Measurements from ENCODE around the gene ATP2B1.

ATP2B1 gene

GRCh38 chr12:89546151-89546550, 162.5 kb downstream of the ATP2B1 start:
- no peak for TF ChIP-seq CTCF (IDR thresholded peaks at IDR 0.05; ENCODE audit: poor library complexity, severe bottlenecking)
- H3K27me3 ChIP-seq (ENCODE audit: insufficient read depth, poor library complexity, severe bottlenecking), result no peaks in the 10 kb centered on the region
- ATAC-seq (ENCODE audit: low read depth), result no peak

GRCh38 chr12:89544681-89545184, 163.9 kb downstream of the ATP2B1 start:
- no peak overlapping the region for H3K27ac ChIP-seq (ENCODE audit: poor library complexity, severe bottlenecking)
- ATAC-seq (ENCODE audit: low read depth), result peak; percentile 14; the same call in 1 of the 3 replicates
- no peak overlapping the region for H3K4me3 ChIP-seq (ENCODE audit: severe bottlenecking)
- TF ChIP-seq CTCF (IDR thresholded peaks at IDR 0.05; ENCODE audit: poor library complexity, severe bottlenecking), result no peak
- no peaks in the 10 kb centered on the region for H3K27me3 ChIP-seq (ENCODE audit: insufficient read depth, poor library complexity, severe bottlenecking)
- H3K36me3 ChIP-seq (ENCODE audit: low read depth), result no peaks in the 10 kb centered on the region
- DNase-seq (ENCODE audit: low spot score), result no peak
- no peaks in the 10 kb centered on the region for H3K4me1 ChIP-seq (ENCODE audit: insufficient read depth, poor library complexity, severe bottlenecking)
- no peaks in the 10 kb centered on the region for H3K9me3 ChIP-seq (ENCODE audit: severe bottlenecking)

More at GRCh38 chr12:89546151-89546550, 162.5 kb downstream of the ATP2B1 start:
- no peak overlapping the region for H3K27ac ChIP-seq (ENCODE audit: poor library complexity, severe bottlenecking)
- no peak overlapping the region for H3K4me3 ChIP-seq (ENCODE audit: severe bottlenecking)
- no peak for DNase-seq (ENCODE audit: low spot score)
- no peaks in the 10 kb centered on the region for H3K4me1 ChIP-seq (ENCODE audit: insufficient read depth, poor library complexity, severe bottlenecking)
- no peaks in the 10 kb centered on the region for H3K9me3 ChIP-seq (ENCODE audit: severe bottlenecking)
- no peaks in the 10 kb centered on the region for H3K36me3 ChIP-seq (ENCODE audit: low read depth)

- DNase-seq (ENCODE audit: low spot score) (no peak), ATAC-seq (ENCODE audit: low read depth) (no peak)
- Histone ChIP-seq H3K27ac (ENCODE audit: poor library complexity, severe bottlenecking) (no peak overlapping the region), H3K4me3 (ENCODE audit: severe bottlenecking) (no peak overlapping the region), H3K27me3 (ENCODE audit: insufficient read depth, poor library complexity, severe bottlenecking) (no peaks in the 10 kb centered on the region), H3K4me1 (ENCODE audit: insufficient read depth, poor library complexity, severe bottlenecking) (no peaks in the 10 kb centered on the region), H3K9me3 (ENCODE audit: severe bottlenecking) (no peaks in the 10 kb centered on the region), H3K36me3 (ENCODE audit: low read depth) (no peaks in the 10 kb centered on the region)
- TF ChIP-seq CTCF (IDR thresholded peaks at IDR 0.05; ENCODE audit: poor library complexity, severe bottlenecking), result no peak
These were observed 164.6 kb downstream of the ATP2B1 start for GRCh38 chr12:89544022-89544421.

- DNase-seq (ENCODE audit: low spot score) (no peak), ATAC-seq (ENCODE audit: low read depth) (peak; percentile 85)
- no peaks in the 10 kb centered on the region for H3K27me3 ChIP-seq (ENCODE audit: insufficient read depth, poor library complexity, severe bottlenecking)
- no peaks in the 10 kb centered on the region for H3K4me1 ChIP-seq (ENCODE audit: insufficient read depth, poor library complexity, severe bottlenecking)
- H3K27ac ChIP-seq (ENCODE audit: poor library complexity, severe bottlenecking), result no peak overlapping the region
- H3K36me3 ChIP-seq (ENCODE audit: low read depth), result no peaks in the 10 kb centered on the region
- H3K9me3 ChIP-seq (ENCODE audit: severe bottlenecking), result no peaks in the 10 kb centered on the region
- H3K4me3 ChIP-seq (ENCODE audit: severe bottlenecking), result no peak overlapping the region
- TF ChIP-seq CTCF (IDR thresholded peaks at IDR 0.05; ENCODE audit: poor library complexity, severe bottlenecking), result peak; percentile 95
These were observed 165.6 kb downstream of the ATP2B1 start for GRCh38 chr12:89542912-89543592.

GRCh38 chr12:89542236-89542635, 166.4 kb downstream of the ATP2B1 start:
- no peak for DNase-seq (ENCODE audit: low spot score)
- Histone ChIP-seq H3K27ac (ENCODE audit: poor library complexity, severe bottlenecking) (no peak overlapping the region), H3K4me1 (ENCODE audit: insufficient read depth, poor library complexity, severe bottlenecking) (no peaks in the 10 kb centered on the region), H3K9me3 (ENCODE audit: severe bottlenecking) (no peaks in the 10 kb centered on the region), H3K36me3 (ENCODE audit: low read depth) (no peaks in the 10 kb centered on the region), H3K27me3 (ENCODE audit: insufficient read depth, poor library complexity, severe bottlenecking) (no peaks in the 10 kb centered on the region), H3K4me3 (ENCODE audit: severe bottlenecking) (no peak overlapping the region)
- no peak for TF ChIP-seq CTCF (IDR thresholded peaks at IDR 0.05; ENCODE audit: poor library complexity, severe bottlenecking)
- no peak for ATAC-seq (ENCODE audit: low read depth)

Measured in RWPE2 (cell line).